ENCODE data around the gene VEGFA. TPM values are rescaled to one million over a fixed set of nuclear protein-coding genes. Genes with fewer than 3 reads are reported as not detected.

Gene VEGFA
- total and polyA plus RNA-seq, 2 of the 8 experiments (the other 6 are each of a cell fraction or from before 2014, with no cell fraction given), result 42.2 to 58.5 TPM

- no peaks in the 10 kb centered on the region for H3K36me3 ChIP-seq (ENCODE audit: control insufficient read depth in 2 of 4, insufficient read depth in 4 of 4, low read length in 3 of 4)
- no peak overlapping the region for H3K23ac ChIP-seq (ENCODE audit: insufficient read length)
- H3K27ac ChIP-seq (ENCODE audit: low read depth, low read length), result no peak overlapping the region
- CTCF ChIA-PET (ENCODE audit: partially characterized antibody), result interaction anchor here (0.5 to 9.9 kb wide), 25 partner anchors 8 to 271 kb away, joined by 3 to 73 read pairs (median 3); partner anchors contain the start of gene VEGFA
- H3K27me3 ChIP-seq (replicated peaks in 1 of 4; ENCODE audit: control insufficient read depth in 3 of 4, extremely low read depth in 1 of 4, insufficient read depth in 3 of 4, low read length in 3 of 4), result no peaks in the 10 kb centered on the region
- POLR2A ChIA-PET (ENCODE audit: partially characterized antibody), result interaction anchor here (0.8 to 1.5 kb wide), 5 partner anchors 11 to 68 kb away, joined by 3 to 4 read pairs (median 3); partner anchors contain the start of gene VEGFA
- no peak for DNase-seq (ENCODE audit: low read depth in 1 of 2, low spot score in 2 of 2)
- no peaks in the 10 kb centered on the region for H3K9me3 ChIP-seq (ENCODE audit: insufficient read depth in 2 of 2, low read depth in 1 of 2, low read length in 1 of 2)
- no peak overlapping the region for H2AFZ ChIP-seq (ENCODE audit: low read length)
- no peak for FAIRE-seq
- H2BK120ac ChIP-seq (replicated peaks; ENCODE audit: low read depth, low read length), result no peak overlapping the region
- H2BK12ac ChIP-seq (ENCODE audit: low read depth, low read length), result no peak overlapping the region
- H4K5ac ChIP-seq (ENCODE audit: insufficient read length, low read depth, low read length), result no peak overlapping the region
- no peak overlapping the region; the same call in 1 of the 2 replicates for H2AK5ac ChIP-seq (ENCODE audit: low read depth, low read length)
- H4K20me1 ChIP-seq (replicated peaks in 1 of 2; ENCODE audit: control insufficient read depth in 1 of 2, insufficient read depth in 2 of 2, low read length in 2 of 2), result no peaks in the 10 kb centered on the region
- no peak overlapping the region for H3K14ac ChIP-seq (ENCODE audit: insufficient read length)
- TF ChIP-seq PHF8 (conservative IDR thresholded peaks at IDR 0.05; ENCODE audit: low read depth, low read length), result no peak
- peak; percentile 41 to 57 for TF ChIP-seq RAD21 (IDR thresholded peaks at IDR 0.05 in 1 of 2, conservative IDR thresholded peaks at IDR 0.05 in 1 of 2; ENCODE audit: low read depth in 2 of 2, low read length in 2 of 2)
- no peak for TF ChIP-seq EGR1 (IDR thresholded peaks at IDR 0.05; ENCODE audit: borderline replicate concordance, low read depth, low read length)
- TF ChIP-seq SAP30 (IDR thresholded peaks at IDR 0.05; ENCODE audit: insufficient read depth, insufficient replicate concordance, low read length), result no peak
- peak in 2 of 3 experiments; percentile 14 to 24; a peak in 2 of 4 replicates for TF ChIP-seq CTCF (IDR thresholded peaks at IDR 0.05; ENCODE audit: control extremely low read depth in 1 of 3, insufficient read depth in 1 of 3, low read depth in 1 of 3, low read length in 3 of 3)
- no peak overlapping the region for H3K56ac ChIP-seq (replicated peaks; ENCODE audit: insufficient read length, low read depth, low read length)
- WGBS, 2 experiments (ENCODE audit: extremely low coverage in 1 of 2, insufficient coverage in 1 of 2, insufficient read length in 1 of 2, insufficient replicate concordance in 2 of 2, low coverage in 1 of 2, low lambda C conversion rate in 2 of 2, missing lambda C conversion rate in 1 of 2), result 90% methylated on average over 11 of the region's 11 CpGs; no CpG with 5 or more reads in 1 of the 2 experiments
- H3K9ac ChIP-seq (replicated peaks in 1 of 4; ENCODE audit: extremely low read depth in 1 of 4, low read depth in 3 of 4, low read length in 3 of 4), result no peak overlapping the region
- no peak overlapping the region for H2BK20ac ChIP-seq (ENCODE audit: low read length)
- no peak overlapping the region for H3K4me2 ChIP-seq (ENCODE audit: insufficient read depth in 1 of 2, low read depth in 2 of 2, low read length in 2 of 2)
- H3K23me2 ChIP-seq (ENCODE audit: low read depth, low read length), result peaks cover 2% of the 10 kb centered on the region; the same call in 1 of the 2 replicates
- H2BK5ac ChIP-seq (ENCODE audit: low read depth, low read length), result no peak overlapping the region
- H3K4me1 ChIP-seq (replicated peaks in 1 of 4; ENCODE audit: control insufficient read depth in 3 of 4, insufficient read depth in 4 of 4, low read length in 3 of 4), result no peaks in the 10 kb centered on the region
- no peak overlapping the region for H3K4ac ChIP-seq (replicated peaks; ENCODE audit: insufficient read length, low read depth, low read length)
- H4K91ac ChIP-seq (replicated peaks; ENCODE audit: insufficient read length, low read length), result no peak overlapping the region
- H3K18ac ChIP-seq (ENCODE audit: extremely low read depth, low read length), result no peak overlapping the region
- H4K8ac ChIP-seq (ENCODE audit: extremely low read depth, insufficient read depth, low read length), result no peak overlapping the region
- no peaks in the 10 kb centered on the region for H3K79me1 ChIP-seq (ENCODE audit: low read depth, low read length)
- no peak overlapping the region for H3K4me3 ChIP-seq (ENCODE audit: extremely low read depth in 1 of 4, insufficient read depth in 2 of 4, low read depth in 3 of 4, low read length in 4 of 4)
- H2BK15ac ChIP-seq (ENCODE audit: low read length), result no peak overlapping the region
- no peaks in the 10 kb centered on the region for H3K79me2 ChIP-seq (ENCODE audit: control insufficient read depth in 1 of 2, insufficient read depth in 2 of 2, low read length in 2 of 2)
These were observed 27.2 kb downstream of the VEGFA start for GRCh38 chr6:43796903-43797890.
